NK-92 (cell line): ENCODE results near the gene CHRND.

Experiments used
- DNase-seq: peaks from one replicate; lab custom pipeline; 2025; ENCODE audit not compliant: unreplicated experiment; lab: John Stamatoyannopoulos, UW

The CHRND gene

DNA sequence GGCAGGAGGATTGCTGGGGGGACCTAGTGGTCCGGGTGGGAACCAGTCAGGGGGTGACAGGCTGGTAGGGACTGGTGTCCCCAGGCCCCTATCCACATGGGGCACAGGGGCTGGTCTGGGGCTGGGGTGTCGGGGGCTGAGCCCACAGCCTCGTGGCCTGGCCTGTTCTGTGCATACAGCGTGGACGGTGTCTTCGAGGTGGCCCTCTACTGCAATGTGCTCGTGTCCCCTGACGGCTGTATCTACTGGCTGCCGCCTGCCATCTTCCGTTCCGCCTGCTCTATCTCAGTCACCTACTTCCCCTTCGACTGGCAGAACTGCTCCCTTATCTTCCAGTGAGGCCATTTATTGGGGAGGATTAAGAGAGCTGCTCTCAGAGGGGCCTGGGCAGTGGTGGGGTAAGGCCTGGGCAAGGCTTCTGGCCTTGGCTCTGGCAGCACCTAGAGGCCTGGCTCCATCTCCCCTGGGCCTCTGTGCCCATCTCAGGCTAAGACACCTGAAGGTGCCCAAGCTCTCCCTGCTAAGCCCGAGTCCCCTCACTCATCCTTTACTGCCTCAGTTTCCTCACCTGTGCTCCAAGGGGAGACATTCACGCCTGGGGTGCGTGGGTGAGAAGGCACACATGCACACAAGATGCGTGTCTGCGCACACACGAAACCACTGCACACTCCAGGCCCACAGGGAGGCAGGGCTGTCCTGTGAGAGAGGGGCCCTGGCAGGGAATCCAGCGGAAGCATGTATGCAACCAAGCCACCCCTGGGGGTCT lies 15.4 kb downstream of the CHRND start:
- DNase-seq: no peak

- DNase-seq: no peak
Measured at GRCh38 chr2:232541961-232542714, 16.2 kb downstream of the CHRND start.

- DNase-seq: no peak
Measured at GRCh38 chr2:232542715-232543467, 16.9 kb downstream of the CHRND start.

DNA sequence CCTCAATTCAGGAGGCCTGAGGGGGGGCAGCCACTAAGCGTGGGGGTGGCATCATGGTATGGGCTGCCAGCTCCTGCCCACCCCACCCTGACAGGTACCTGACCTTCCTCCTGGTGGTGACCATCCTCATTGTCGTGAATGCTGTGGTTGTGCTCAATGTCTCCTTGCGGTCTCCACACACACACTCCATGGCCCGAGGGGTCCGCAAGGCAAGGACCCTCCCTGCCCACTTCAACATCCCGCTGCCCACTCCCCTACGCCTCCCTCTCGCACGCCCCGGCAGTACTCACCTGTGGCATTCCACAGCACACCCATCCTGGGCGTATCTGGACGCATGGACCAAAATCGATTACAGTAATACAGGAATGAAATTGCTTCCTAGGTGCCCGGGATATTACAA lies 17.5 kb downstream of the CHRND start:
- no peak for DNase-seq

DNA sequence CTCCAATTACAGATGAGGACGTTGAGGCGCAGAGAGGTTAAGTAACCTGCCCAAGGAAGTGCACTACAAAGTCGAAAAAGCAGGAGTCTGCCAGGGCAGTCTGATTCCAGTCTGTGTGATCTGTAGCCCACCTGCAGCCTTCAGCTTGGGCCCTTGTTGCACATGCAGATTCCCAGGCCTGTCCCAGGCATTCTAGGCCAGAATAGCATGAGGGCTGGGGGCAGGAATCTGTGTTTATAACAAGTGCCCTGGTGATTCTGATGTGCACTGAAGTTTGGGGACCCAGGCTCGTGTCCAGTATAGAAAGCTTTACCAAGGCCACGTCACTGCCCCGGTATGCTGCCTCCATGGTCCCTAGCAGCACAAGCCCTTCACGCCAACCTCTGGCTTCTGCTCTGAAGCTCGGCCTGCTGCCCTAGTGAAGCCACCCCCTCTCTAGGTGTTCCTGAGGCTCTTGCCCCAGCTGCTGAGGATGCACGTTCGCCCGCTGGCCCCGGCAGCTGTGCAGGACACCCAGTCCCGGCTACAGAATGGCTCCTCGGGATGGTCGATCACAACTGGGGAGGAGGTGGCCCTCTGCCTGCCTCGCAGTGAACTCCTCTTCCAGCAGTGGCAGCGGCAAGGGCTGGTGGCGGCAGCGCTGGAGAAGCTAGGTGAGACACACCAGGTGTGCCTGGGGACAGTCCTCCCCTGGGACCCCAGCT lies 18.1 kb downstream of the CHRND start:
- no peak for DNase-seq

- DNase-seq: no peak
Measured at GRCh38 chr2:232544674-232545073, 18.7 kb downstream of the CHRND start.

- no peak for DNase-seq
Measured at GRCh38 chr2:232545511-232546375, 19.8 kb downstream of the CHRND start.

DNA sequence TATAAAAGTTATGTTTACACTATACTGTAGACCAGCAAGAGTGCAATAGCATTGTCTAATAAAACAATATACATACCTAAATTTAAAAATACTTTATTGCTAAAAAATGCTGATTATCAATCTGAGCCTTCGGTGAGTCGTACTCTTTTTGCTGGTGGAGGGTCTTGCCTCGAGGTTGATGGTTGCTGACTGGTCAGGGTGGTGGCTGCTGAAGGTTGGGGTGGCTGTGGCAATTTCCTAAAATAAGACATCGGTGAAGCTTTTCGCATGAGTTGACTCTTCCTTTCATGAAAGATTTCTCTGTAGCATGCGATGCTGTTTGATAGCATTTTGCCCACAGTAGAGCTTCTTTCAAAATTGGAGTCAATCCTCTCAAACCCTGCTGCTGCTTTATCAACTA lies 22.0 kb downstream of the CHRND start:
- no peak for DNase-seq

DNA sequence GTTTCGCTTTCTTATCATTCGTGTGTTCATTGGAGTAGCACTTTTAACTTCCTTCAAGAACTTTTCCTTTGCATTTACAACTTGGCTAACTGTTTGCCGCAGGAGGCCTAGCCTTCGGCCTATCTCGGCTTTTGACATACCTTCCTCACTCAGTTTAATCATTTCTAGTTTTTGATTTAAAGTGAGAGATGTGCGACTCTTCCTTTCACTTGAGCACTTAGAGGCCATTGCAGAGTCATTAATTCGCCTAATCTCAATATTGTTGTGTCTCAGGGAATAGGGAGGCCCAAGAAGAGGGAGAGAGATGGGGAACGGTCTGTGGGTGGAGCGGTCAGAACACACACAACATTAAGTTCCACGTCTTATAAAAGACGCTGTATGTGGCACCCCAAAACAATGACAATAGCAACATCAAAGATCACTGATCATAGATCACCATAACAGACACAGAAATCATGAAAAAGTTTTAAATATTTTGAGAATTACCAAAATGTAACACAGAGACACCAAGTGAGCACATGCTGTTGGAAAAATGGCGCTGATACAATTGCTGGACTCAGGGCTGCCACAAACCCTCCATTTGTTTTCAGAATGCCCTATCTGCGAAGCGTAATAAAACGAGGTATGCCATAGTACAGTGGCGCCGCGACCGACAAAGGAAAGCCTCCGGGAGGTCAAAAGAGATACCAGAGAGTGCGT lies 23.8 kb downstream of the CHRND start:
- no peak for DNase-seq

GRCh38 chr2:232550354-232551249 lies 24.6 kb downstream of the CHRND start, which contains the start of the genes EIF4E2 and TIGD1:
Gene EIF4E2, plus strand, starts transcription at chr2:232550689. Its CDS starts 36 bp downstream, at chr2:232550725.
Gene TIGD1, minus strand, starts transcription at chr2:232550557. Its CDS starts 675 bp downstream, at chr2:232549882.
- peak; percentile 39 for DNase-seq

- DNase-seq: no peak
Measured at GRCh38 chr2:232551250-232551638, 25.3 kb downstream of the CHRND start.

- DNase-seq: no peak
Measured at GRCh38 chr2:232551776-232552175, 25.8 kb downstream of the CHRND start.

GRCh38 chr2:232556426-232556825 lies 30.5 kb downstream of the CHRND start:
- no peak for DNase-seq

- no peak for DNase-seq
Measured at GRCh38 chr2:232562515-232563151, 36.7 kb downstream of the CHRND start.

DNA sequence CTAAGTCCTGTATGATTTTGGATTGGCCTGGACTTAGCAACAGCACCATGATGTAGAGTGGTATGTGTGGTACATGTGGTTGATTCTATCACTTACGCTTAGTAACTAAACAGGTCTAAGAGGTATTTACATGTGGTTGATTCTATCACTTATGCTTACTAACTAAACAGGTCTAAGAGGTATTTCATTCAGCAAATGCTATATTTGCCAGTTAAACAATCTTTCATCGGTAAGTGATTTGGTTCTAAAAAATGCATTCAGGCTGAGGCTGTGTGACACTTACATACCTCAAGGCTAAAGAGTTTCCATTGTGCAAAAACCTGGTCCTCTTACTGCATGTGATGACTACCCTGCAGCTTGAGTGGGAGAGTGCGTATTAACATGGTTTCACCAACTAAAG lies 37.6 kb downstream of the CHRND start:
- no peak for DNase-seq

- no peak for DNase-seq
Measured at GRCh38 chr2:232567721-232568120, 41.8 kb downstream of the CHRND start.

DNA sequence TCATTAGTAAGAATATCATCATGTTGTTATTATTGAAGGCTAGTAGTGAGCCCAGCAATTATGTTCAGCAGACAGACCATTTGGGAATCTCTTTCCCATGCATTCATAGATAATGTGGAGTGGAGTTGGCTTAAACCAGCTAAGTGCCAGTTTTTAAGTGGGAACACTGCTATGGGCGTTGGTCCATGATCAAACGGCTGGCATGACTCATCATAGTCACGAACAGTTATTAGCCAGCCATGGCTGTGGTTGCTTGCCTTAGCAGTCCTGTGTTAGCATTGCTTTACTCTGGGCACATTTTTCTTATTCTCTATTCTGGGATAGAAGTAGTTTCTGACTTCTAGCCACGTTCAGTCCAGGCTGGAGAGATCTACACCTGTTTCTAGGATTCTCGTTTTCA lies 42.2 kb downstream of the CHRND start:
- no peak for DNase-seq

DNA sequence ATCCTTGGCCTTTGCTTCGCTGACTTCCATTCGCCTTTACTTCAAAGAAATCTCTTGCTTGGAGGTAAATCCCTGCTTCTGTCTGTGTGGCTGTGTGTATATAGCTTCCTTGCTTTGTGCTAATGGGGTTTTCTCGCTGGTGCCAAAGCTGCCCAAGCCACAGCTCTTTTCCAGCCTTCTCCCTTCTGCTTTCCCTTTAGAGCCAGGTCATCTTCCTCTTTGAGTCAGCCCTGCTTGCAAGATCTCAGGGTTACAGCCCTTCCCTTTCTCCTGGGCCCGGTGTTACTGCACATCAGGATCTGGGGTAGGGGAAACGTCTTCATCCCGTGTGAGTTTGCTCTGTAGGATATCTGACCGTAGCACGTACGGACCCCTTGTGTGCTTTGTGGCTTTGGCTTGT lies 43.6 kb downstream of the CHRND start:
- DNase-seq: no peak
